ENCODE measurements around the gene SHLD2. TPM values are rescaled to one million over a fixed set of nuclear protein-coding genes. Genes with fewer than 3 reads are reported as not detected.
"Not testable (repeated sequence)": the region's sequence is repeated elsewhere in the genome, so short reads cannot be mapped to it uniquely, and the experiment has no call there.

The SHLD2 gene
- total RNA-seq, 2 experiments from 2014 or later = 16.7 to 17.6 TPM

GRCh38 chr10:87127048-87127447 is 32.0 kb downstream of the SHLD2 start:
- H3K9me3 Mint-ChIP-seq; H3K36me3 Mint-ChIP-seq (ENCODE audit: low read depth); H3K4me3 Mint-ChIP-seq; H3K4me1 Mint-ChIP-seq (ENCODE audit: low read depth); DNase-seq; CTCF ChIA-PET; intact Hi-C loops (cut with micrococcal nuclease); H3K27me3 Mint-ChIP-seq (ENCODE audit: low read depth); H3K27ac Mint-ChIP-seq: not testable (repeated sequence)

DNA sequence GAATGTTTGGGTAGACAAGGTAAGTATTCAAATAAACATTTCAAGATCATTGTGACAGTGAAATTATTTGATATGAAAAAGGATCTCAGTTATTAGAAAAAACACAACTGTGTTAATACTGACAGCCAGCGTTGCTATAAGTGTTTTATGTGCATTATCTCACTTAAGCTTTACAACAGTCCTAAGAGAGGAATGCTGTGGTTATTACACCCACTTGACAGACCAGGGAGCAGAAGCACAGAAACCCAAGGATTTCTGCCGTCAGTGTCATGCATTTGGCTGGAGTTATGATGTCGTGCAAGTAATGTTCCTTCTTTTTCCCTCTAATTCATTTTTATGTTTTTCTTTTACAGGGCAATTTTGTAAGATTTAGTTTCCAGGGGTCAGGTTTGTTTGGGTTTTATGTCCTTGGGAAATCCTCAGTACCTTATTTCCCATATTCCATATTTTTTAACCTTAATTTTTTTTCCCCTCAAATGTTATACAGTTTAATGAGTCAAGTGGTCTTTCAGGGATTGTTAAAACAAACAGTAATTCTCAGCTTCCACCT is 32.7 kb downstream of the SHLD2 start:
- H3K27ac Mint-ChIP-seq; H3K4me1 Mint-ChIP-seq (ENCODE audit: low read depth); CTCF ChIA-PET; H3K4me3 Mint-ChIP-seq; DNase-seq; intact Hi-C loops (cut with micrococcal nuclease); H3K9me3 Mint-ChIP-seq; H3K27me3 Mint-ChIP-seq (ENCODE audit: low read depth); H3K36me3 Mint-ChIP-seq (ENCODE audit: low read depth): not testable (repeated sequence)

- DNase-seq; H3K27ac Mint-ChIP-seq; CTCF ChIA-PET; H3K27me3 Mint-ChIP-seq (ENCODE audit: low read depth); H3K4me1 Mint-ChIP-seq (ENCODE audit: low read depth); intact Hi-C loops (cut with micrococcal nuclease); H3K9me3 Mint-ChIP-seq; H3K4me3 Mint-ChIP-seq: not testable (repeated sequence)
- H3K36me3 Mint-ChIP-seq (ENCODE audit: low read depth) = peaks cover 23% of the 10 kb centered on the region
Observed at GRCh38 chr10:87132176-87132575, 37.2 kb downstream of the SHLD2 start.

GRCh38 chr10:87133936-87134335 is 38.9 kb downstream of the SHLD2 start:
- H3K27ac Mint-ChIP-seq; H3K4me1 Mint-ChIP-seq (ENCODE audit: low read depth); H3K27me3 Mint-ChIP-seq (ENCODE audit: low read depth); intact Hi-C loops (cut with micrococcal nuclease); H3K4me3 Mint-ChIP-seq; CTCF ChIA-PET; DNase-seq: not testable (repeated sequence)
- Mint-ChIP-seq H3K9me3 (peaks cover 13% of the 10 kb centered on the region), H3K36me3 (ENCODE audit: low read depth) (peaks cover 30% of the 10 kb centered on the region)

DNA sequence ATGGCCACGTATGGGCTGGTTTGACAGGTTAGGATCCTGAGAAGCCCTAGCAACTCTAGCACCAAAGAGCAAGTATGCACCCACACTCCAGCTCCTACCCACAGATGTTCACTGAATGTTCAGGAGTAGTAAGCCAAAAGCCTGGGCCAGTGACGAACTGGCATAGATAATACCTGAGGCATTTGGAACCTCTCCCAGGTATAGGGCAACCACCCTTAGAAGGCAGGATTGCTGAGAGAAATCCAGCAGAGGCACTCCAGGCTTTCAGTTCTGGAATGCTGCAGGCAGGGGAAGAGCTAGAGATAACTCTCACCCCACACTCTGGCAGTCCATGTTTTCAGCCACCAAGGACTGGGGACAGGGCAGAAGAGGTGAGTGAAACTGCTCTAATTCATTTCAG is 39.4 kb downstream of the SHLD2 start:
- intact Hi-C loops (cut with micrococcal nuclease); H3K27ac Mint-ChIP-seq; H3K4me1 Mint-ChIP-seq (ENCODE audit: low read depth); H3K27me3 Mint-ChIP-seq (ENCODE audit: low read depth); CTCF ChIA-PET; DNase-seq; H3K4me3 Mint-ChIP-seq: not testable (repeated sequence)
- Mint-ChIP-seq H3K9me3 (peaks cover 13% of the 10 kb centered on the region), H3K36me3 (ENCODE audit: low read depth) (peaks cover 30% of the 10 kb centered on the region)

DNA sequence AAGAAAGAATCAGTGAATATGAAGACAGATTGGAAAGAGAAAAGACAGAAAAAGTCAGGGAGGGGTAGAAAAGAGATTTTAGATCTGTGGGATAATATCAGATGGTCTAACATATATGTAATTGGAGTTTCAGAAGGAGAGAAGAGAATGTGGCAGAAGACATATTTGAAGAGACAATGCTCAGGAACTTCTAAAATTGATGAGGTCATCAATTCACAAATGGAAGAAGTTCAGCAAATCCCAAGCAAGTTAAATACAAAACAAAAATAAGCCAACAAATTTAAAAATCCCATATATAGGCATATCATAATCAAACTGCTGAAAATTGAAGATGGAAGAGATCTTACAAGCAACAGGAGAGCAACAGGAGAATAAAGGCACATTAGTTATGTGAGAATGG is 42.5 kb downstream of the SHLD2 start:
- H3K27me3 Mint-ChIP-seq (ENCODE audit: low read depth); DNase-seq; H3K4me1 Mint-ChIP-seq (ENCODE audit: low read depth); H3K4me3 Mint-ChIP-seq; H3K27ac Mint-ChIP-seq; CTCF ChIA-PET; intact Hi-C loops (cut with micrococcal nuclease): not testable (repeated sequence)
- Mint-ChIP-seq H3K36me3 (ENCODE audit: low read depth) (peaks cover 27% of the 10 kb centered on the region), H3K9me3 (peaks cover 13% of the 10 kb centered on the region)

DNA sequence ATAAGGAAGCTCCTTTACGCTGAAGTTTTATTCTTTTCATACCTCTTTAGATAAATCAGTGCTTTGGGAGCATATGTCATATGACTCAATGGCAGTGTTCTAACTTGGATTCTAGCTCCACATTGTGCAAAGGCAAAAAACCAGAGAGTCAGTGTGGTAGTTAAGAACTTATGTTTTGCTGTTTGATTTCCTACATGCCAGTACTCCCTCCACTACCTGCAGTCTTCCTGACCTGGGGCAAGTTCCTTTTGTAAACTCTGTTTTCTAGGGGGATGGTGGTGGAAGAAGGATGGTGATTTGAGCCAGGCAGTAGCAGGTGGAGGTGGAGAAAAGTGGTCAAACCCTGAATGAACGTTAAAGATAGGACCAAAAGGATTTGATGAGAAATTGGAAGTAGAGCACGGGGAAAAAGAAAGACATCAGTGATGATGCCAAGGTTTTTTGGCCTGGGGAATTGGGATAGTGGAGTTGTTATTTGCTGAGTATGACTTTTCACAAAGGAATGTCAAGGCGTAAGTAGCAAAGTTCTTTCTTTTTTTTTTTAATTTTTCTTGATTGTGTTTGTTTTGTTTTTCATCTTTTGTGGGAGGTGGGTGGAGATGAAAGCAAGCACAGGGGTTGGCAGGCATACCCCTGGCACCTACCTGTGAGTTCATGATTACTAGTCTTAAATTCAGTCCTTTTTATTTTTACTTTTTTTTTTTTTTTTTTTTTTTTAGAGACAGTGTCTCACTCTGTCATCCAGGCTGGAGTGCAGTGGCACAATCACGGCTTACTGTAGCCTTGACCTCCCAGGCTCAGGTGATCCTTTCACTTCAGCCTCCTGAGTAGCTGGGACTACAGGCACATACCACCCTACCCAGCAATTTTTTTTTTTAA is 47.5 kb downstream of the SHLD2 start:
- intact Hi-C loops (cut with micrococcal nuclease); H3K36me3 Mint-ChIP-seq (ENCODE audit: low read depth); H3K4me3 Mint-ChIP-seq; H3K4me1 Mint-ChIP-seq (ENCODE audit: low read depth); CTCF ChIA-PET; H3K9me3 Mint-ChIP-seq; H3K27me3 Mint-ChIP-seq (ENCODE audit: low read depth); H3K27ac Mint-ChIP-seq; DNase-seq: not testable (repeated sequence)

- H3K4me1 Mint-ChIP-seq (ENCODE audit: low read depth); intact Hi-C loops (cut with micrococcal nuclease); H3K4me3 Mint-ChIP-seq; H3K9me3 Mint-ChIP-seq; H3K36me3 Mint-ChIP-seq (ENCODE audit: low read depth); H3K27me3 Mint-ChIP-seq (ENCODE audit: low read depth); DNase-seq; H3K27ac Mint-ChIP-seq: not testable (repeated sequence)
- CTCF ChIA-PET = interaction anchor here (0.6 kb wide), 1 partner anchor 388 kb away, joined by 7 read pairs; no protein-coding TSS in a partner anchor
Observed at GRCh38 chr10:87143109-87143418, 48.1 kb downstream of the SHLD2 start.

GRCh38 chr10:87145598-87145997 is 50.6 kb downstream of the SHLD2 start:
- CTCF ChIA-PET; H3K9me3 Mint-ChIP-seq; intact Hi-C loops (cut with micrococcal nuclease); H3K27me3 Mint-ChIP-seq (ENCODE audit: low read depth); H3K4me1 Mint-ChIP-seq (ENCODE audit: low read depth); H3K36me3 Mint-ChIP-seq (ENCODE audit: low read depth); H3K4me3 Mint-ChIP-seq; H3K27ac Mint-ChIP-seq; DNase-seq: not testable (repeated sequence)

DNA sequence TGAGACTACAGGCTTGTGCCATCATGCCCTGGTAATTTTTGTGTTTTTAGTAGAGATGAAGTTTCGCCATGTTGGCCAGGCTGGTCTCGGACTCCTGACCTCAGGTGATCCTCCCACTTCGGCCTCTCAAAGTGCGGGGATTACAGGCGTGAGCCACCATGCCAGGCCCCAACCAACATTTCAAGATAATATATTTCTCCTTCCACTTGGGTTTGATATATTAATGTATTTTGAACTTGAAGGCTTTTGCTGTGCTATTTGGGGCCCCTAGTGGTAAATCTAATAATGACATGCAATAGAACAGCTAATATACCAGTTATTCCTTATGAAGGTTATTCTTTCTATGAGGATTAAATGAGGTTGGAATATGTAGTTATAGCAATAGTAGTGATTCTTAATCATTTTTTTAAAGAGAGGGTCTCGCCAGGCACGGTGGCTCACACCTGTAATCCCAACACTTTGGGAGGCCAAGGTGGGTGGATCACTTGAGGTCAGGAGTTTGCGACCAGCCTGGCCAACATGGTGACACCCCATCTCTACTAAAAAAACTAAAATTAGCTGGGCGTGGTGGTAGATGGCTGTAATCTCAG is 54.1 kb downstream of the SHLD2 start:
- intact Hi-C loops (cut with micrococcal nuclease) = loop anchor here (2.0 kb wide), 1 partner anchor 210 kb away; no protein-coding TSS in a partner anchor
- H3K27ac Mint-ChIP-seq; H3K27me3 Mint-ChIP-seq (ENCODE audit: low read depth); DNase-seq; H3K4me3 Mint-ChIP-seq; H3K36me3 Mint-ChIP-seq (ENCODE audit: low read depth); H3K9me3 Mint-ChIP-seq; H3K4me1 Mint-ChIP-seq (ENCODE audit: low read depth): not testable (repeated sequence)
- CTCF ChIA-PET = interaction anchor here (1.6 kb wide), 1 partner anchor 211 kb away, joined by 10 read pairs; no protein-coding TSS in a partner anchor

DNA sequence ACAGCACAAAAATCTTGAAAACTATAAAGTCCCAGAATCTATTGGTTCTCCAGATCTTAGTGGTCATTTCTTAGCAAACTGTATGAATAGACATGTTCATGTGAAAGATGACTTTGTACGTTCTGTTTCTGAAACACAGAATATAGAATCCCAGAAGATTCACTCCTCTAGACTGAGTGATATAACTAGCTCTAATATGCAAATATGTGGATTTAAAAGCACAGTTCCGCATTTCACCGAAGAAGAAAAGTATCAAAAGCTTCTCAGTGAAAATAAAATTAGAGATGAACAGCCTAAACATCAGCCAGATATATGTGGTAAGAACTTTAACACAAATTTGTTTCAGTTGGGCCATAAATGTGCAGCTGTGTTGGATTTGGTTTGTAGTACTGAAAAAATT is 56.5 kb downstream of the SHLD2 start:
- H3K36me3 Mint-ChIP-seq (ENCODE audit: low read depth); H3K4me3 Mint-ChIP-seq; H3K27me3 Mint-ChIP-seq (ENCODE audit: low read depth); H3K9me3 Mint-ChIP-seq; H3K4me1 Mint-ChIP-seq (ENCODE audit: low read depth); intact Hi-C loops (cut with micrococcal nuclease); DNase-seq; CTCF ChIA-PET; H3K27ac Mint-ChIP-seq: not testable (repeated sequence)

- H3K36me3 Mint-ChIP-seq (ENCODE audit: low read depth); H3K9me3 Mint-ChIP-seq; H3K27ac Mint-ChIP-seq; H3K4me3 Mint-ChIP-seq; CTCF ChIA-PET; H3K27me3 Mint-ChIP-seq (ENCODE audit: low read depth); DNase-seq; H3K4me1 Mint-ChIP-seq (ENCODE audit: low read depth); intact Hi-C loops (cut with micrococcal nuclease): not testable (repeated sequence)
Observed at GRCh38 chr10:87156841-87157240, 61.8 kb downstream of the SHLD2 start.

DNA sequence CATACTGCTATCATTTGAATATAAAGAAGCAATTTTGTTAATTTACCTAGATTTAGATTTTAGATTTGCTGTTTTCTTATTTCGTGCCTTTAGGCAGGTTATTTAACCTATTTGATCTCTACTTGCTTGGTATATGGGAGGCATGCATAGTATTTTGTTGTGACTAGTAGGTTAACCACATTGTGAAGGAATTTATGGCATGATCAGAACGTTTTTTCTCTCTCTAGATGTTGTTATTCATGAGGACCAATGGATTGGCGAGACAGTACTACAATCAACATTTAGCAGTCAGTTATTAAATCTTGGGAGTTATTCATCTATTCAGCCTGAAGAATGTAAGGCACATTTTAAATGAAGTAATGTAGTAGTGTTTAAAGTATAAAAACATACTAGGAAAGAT is 62.8 kb downstream of the SHLD2 start:
- CTCF ChIA-PET; H3K36me3 Mint-ChIP-seq (ENCODE audit: low read depth): not testable (repeated sequence)

More for the DNA sequence above, 62.8 kb downstream of the SHLD2 start:
- H3K27me3 Mint-ChIP-seq (ENCODE audit: low read depth); DNase-seq; H3K4me1 Mint-ChIP-seq (ENCODE audit: low read depth); H3K4me3 Mint-ChIP-seq; intact Hi-C loops (cut with micrococcal nuclease); H3K27ac Mint-ChIP-seq; H3K9me3 Mint-ChIP-seq: not testable (repeated sequence)

Data from activated naive CD4-positive, alpha-beta T cell treated with anti-CD3 and anti-CD28 coated beads for 36 hours (primary cell).